Measurements from ENCODE around the gene ZNF766. TPM values are rescaled to one million over a fixed set of nuclear protein-coding genes. Genes with fewer than 3 reads are reported as not detected.

The ZNF766 gene
- total RNA-seq, 2 experiments from 2014 or later = 39.3 to 43.2 TPM

DNA sequence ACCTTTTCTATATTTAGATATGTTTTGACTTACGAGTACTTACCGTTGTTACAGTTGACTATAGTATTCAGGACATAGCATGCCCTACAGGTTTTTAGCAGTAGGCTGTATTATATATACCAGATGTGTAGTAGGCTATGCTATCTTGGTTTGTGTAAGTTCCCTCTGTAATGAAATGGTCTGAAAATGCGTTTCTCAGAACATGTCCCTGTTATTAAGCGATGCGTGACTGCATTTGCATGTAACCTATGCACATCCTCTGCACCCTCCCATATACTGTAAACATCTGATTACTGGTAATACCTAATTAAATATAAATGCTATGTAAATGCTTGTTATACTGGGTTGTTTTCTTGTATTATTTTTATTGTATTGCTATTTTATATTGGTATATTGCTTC is 6.6 kb downstream of the ZNF766 start:
- no peaks in the 10 kb centered on the region for H3K27me3 Mint-ChIP-seq
- intact Hi-C loops (cut with DNase I, micrococcal nuclease) = no loop called here
- no peak overlapping the region for H3K4me3 Mint-ChIP-seq
- H3K9me3 Mint-ChIP-seq = peaks cover 16% of the 10 kb centered on the region
- Histone ChIP-seq H3K4me1 (ENCODE audit: insufficient read depth, low read length) (peaks cover 29% of the 10 kb centered on the region), H3K4me3 (ENCODE audit: low read length) (no peak overlapping the region), H3K27me3 (ENCODE audit: control insufficient read depth in 1 of 2, insufficient read depth in 2 of 2, low read length in 2 of 2) (no peaks in the 10 kb centered on the region), H3K27ac (ENCODE audit: low read depth in 1 of 2, low read length in 2 of 2) (no peak overlapping the region), H3K9me3 (ENCODE audit: control insufficient read depth in 1 of 2, insufficient read depth in 1 of 2, low read length in 2 of 2) (peaks cover 43 to 54% of the 10 kb centered on the region in 2 experiments), H3K36me3 (ENCODE audit: insufficient read depth, low read length) (peaks cover 50% of the 10 kb centered on the region)
- peaks cover 39% of the 10 kb centered on the region for H3K4me1 Mint-ChIP-seq (ENCODE audit: low read depth)
- no peak for ATAC-seq (ENCODE audit: poor library complexity)
- H3K27ac Mint-ChIP-seq = no peak overlapping the region
- H3K36me3 Mint-ChIP-seq (ENCODE audit: low read depth) = peaks cover 93% of the 10 kb centered on the region
- ChIA-PET CTCF (no interaction called here), POLR2A (no interaction called here)
- DNase-seq = no peak
- TF ChIP-seq, protein P1, sequence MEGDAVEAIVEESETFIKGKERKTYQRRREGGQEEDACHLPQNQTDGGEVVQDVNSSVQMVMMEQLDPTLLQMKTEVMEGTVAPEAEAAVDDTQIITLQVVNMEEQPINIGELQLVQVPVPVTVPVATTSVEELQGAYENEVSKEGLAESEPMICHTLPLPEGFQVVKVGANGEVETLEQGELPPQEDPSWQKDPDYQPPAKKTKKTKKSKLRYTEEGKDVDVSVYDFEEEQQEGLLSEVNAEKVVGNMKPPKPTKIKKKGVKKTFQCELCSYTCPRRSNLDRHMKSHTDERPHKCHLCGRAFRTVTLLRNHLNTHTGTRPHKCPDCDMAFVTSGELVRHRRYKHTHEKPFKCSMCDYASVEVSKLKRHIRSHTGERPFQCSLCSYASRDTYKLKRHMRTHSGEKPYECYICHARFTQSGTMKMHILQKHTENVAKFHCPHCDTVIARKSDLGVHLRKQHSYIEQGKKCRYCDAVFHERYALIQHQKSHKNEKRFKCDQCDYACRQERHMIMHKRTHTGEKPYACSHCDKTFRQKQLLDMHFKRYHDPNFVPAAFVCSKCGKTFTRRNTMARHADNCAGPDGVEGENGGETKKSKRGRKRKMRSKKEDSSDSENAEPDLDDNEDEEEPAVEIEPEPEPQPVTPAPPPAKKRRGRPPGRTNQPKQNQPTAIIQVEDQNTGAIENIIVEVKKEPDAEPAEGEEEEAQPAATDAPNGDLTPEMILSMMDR (IDR thresholded peaks at IDR 0.05) = no peak

DNA sequence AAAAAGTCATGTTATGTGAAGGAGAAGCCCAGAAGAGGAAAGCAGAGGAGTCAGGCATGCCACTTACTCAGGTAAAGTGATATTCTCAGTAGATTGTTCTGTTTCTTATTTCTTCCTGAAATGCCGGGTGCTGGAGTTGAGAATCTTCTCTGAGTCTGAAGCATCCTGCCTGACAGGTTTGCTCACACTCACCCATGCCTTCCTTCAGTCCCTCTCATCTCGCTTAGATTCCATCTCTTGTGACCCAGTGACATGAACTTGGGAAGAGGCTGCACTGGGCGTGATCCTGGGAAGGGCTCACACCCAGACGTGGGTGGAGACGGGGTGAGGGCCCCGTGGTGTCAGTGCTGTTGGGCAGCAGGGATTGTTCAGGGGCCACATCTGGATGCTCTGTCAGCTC is 8.1 kb downstream of the ZNF766 start:
- ATAC-seq (ENCODE audit: poor library complexity) (no peak), DNase-seq (no peak)
- intact Hi-C loops (cut with DNase I, micrococcal nuclease) = no loop called here

DNA sequence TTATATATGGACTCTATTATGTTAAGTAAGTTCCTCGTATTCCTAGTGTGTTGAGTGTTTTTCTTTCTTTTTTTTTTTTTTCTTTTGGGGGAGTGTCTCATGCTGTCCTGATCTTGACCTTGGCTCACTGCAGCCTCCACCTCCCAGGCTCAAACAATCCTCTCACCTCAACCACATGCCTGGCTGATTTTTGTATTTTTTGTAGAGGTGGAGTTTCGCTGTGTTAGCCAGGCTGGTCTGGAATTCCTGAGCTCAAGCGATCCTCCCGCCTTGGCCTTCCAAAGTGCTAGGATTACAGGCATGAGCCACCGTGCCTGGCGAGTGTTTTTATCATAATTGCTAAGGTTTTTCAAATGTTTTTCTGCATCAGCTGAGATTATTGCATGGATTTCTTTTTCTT is 16.9 kb downstream of the ZNF766 start:
- TF ChIP-seq, protein P1 (IDR thresholded peaks at IDR 0.05) = no peak
- CTCF ChIA-PET = no interaction called here
- no peak for DNase-seq
- ATAC-seq (ENCODE audit: poor library complexity) = no peak
- Histone ChIP-seq H3K4me3 (ENCODE audit: low read length) (no peak overlapping the region), H3K36me3 (ENCODE audit: insufficient read depth, low read length) (peaks cover 69% of the 10 kb centered on the region), H3K27me3 (ENCODE audit: control insufficient read depth in 1 of 2, insufficient read depth in 2 of 2, low read length in 2 of 2) (no peaks in the 10 kb centered on the region), H3K4me1 (ENCODE audit: insufficient read depth, low read length) (no peaks in the 10 kb centered on the region), H3K27ac (ENCODE audit: low read depth in 1 of 2, low read length in 2 of 2) (no peak overlapping the region), H3K9me3 (ENCODE audit: control insufficient read depth in 1 of 2, insufficient read depth in 1 of 2, low read length in 2 of 2) (peaks cover 62 to 78% of the 10 kb centered on the region in 2 experiments)
- no peak overlapping the region for H3K27ac Mint-ChIP-seq
- H3K4me3 Mint-ChIP-seq = no peak overlapping the region
- POLR2A ChIA-PET = no interaction called here
- H3K4me1 Mint-ChIP-seq (ENCODE audit: low read depth) = peaks cover 8% of the 10 kb centered on the region
- H3K27me3 Mint-ChIP-seq = no peaks in the 10 kb centered on the region
- intact Hi-C loops (cut with DNase I, micrococcal nuclease) = no loop called here
- H3K36me3 Mint-ChIP-seq (ENCODE audit: low read depth) = peaks cover 97% of the 10 kb centered on the region
- peaks cover 13% of the 10 kb centered on the region for H3K9me3 Mint-ChIP-seq

More for the DNA sequence above, 8.1 kb downstream of the ZNF766 start:
- Mint-ChIP-seq H3K36me3 (ENCODE audit: low read depth) (peaks cover 95% of the 10 kb centered on the region), H3K27ac (no peak overlapping the region), H3K4me3 (no peak overlapping the region), H3K27me3 (no peaks in the 10 kb centered on the region), H3K9me3 (peaks cover 20% of the 10 kb centered on the region), H3K4me1 (ENCODE audit: low read depth) (peaks cover 27% of the 10 kb centered on the region)
- no peaks in the 10 kb centered on the region for H3K27me3 ChIP-seq (ENCODE audit: control insufficient read depth in 1 of 2, insufficient read depth in 2 of 2, low read length in 2 of 2)
- peaks cover 19% of the 10 kb centered on the region for H3K4me1 ChIP-seq (ENCODE audit: insufficient read depth, low read length)
- CTCF ChIA-PET = no interaction called here
- TF ChIP-seq, protein P1 (IDR thresholded peaks at IDR 0.05) = no peak
- POLR2A ChIA-PET = no interaction called here
- H3K4me3 ChIP-seq (ENCODE audit: low read length) = no peak overlapping the region
- peaks cover 51% of the 10 kb centered on the region for H3K36me3 ChIP-seq (ENCODE audit: insufficient read depth, low read length)
- peaks cover 57 to 65% of the 10 kb centered on the region in 2 experiments for H3K9me3 ChIP-seq (ENCODE audit: control insufficient read depth in 1 of 2, insufficient read depth in 1 of 2, low read length in 2 of 2)
- no peak overlapping the region for H3K27ac ChIP-seq (ENCODE audit: low read depth in 1 of 2, low read length in 2 of 2)

All from CD4-positive, alpha-beta T cell (primary cell).